ENCODE measurements around the gene FAM131B.

DNA sequence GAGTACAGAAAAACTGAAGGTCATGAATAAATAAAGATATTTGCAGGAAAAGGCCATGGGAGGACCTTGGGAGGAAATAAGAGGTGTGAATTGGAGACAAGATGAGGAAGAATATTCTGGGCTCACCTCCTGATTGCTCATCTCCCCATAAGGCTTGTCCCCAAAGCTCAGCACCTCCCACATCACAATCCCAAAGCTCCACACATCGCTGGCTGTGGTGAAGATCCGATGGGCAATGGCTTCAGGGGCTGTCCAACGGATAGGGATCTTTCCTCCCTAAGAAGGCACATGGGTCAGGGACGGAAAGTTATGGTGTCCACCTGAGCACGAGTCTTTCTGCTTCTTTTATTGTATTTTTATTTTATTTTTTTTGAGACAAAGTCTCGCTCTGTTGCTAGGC is 31.6 kb upstream of the FAM131B start:
- no peak for TF ChIP-seq CTCF (IDR thresholded peaks at IDR 0.05)
- no peak for TF ChIP-seq POLR2A (IDR thresholded peaks at IDR 0.05)

Measured in thyroid gland (tissue), 4 donors.